Lower leg skin (tissue), 4 donors: ENCODE results near the gene CTNNAL1. TPM values are rescaled to one million over a fixed set of nuclear protein-coding genes. Genes with fewer than 3 reads are reported as not detected.

Experiments
- DNase-seq, 2 donors: peaks; one replicate each; pipeline ENCODE4 v3.0.0-alpha.2; 2019; ENCODE audit warnings: low spot score in 2 of 2
- H3K4me3 ChIP-seq: fragments of 200-600 bp; sonication (generic); 2 replicates; pipeline ENCODE4 v1.5.1; 2017; ENCODE audit warnings: mild to moderate bottlenecking, low read depth; ENCODE audit not compliant: poor library complexity, severe bottlenecking
- POLR2A ChIP-seq, 2 donors: fragments of 450-650 bp; IDR thresholded peaks; one replicate each; pipeline ENCODE4 v1.6.1; 2016 to 2017; ENCODE audit warnings: antibody characterized with exemption in 2 of 2, mild to moderate bottlenecking in 1 of 2, moderate library complexity in 1 of 2
- WGBS, 2 donors: methylation state at CpG; one replicate each; pipeline ENCODE4 v1.1.5; 2018; 5-methylcytosine and 5-hydroxymethylcytosine counted together
- intact Hi-C: fragments of 100-400 bp; cut with DNase I; formaldehyde crosslinking; loops from one replicate; pipeline ENCODE4 v1.15.0; 2023; ENCODE audit warnings: low total_unique reads
- microRNA counts, 2 donors: library from miRNA; unstranded; fragments of <30 nt; microRNA quantifications; one replicate each; lab custom pipeline; 2016
- microRNA-seq, 2 donors: library from miRNA; unstranded; fragments of <30 nt; microRNA quantifications; one replicate each; pipeline ENCODE4, GENCODE V29; 2016; ENCODE audit warnings: borderline replicate concordance in 2 of 2, borderline number of aligned reads in 1 of 2
- total RNA-seq, 4 donors: library from RNA; depleted of rRNA; stranded (reverse); fragments of >200 nt; gene quantifications; one replicate each; pipeline ENCODE4 v1.1.0, GENCODE V29; 2016
- TF ChIP-seq, protein P1 (sequence below), 3 donors: fragments of 450-650 bp; IDR thresholded peaks; one replicate each; pipeline ENCODE4 v1.5.1; 2016; ENCODE audit warnings: antibody characterized with exemption in 3 of 3, mild to moderate bottlenecking in 3 of 3, moderate library complexity in 2 of 3

Gene CTNNAL1
- total RNA-seq, 4 donors from 2014 or later: 15.1 to 21.7 (median 17.6) TPM

DNA sequence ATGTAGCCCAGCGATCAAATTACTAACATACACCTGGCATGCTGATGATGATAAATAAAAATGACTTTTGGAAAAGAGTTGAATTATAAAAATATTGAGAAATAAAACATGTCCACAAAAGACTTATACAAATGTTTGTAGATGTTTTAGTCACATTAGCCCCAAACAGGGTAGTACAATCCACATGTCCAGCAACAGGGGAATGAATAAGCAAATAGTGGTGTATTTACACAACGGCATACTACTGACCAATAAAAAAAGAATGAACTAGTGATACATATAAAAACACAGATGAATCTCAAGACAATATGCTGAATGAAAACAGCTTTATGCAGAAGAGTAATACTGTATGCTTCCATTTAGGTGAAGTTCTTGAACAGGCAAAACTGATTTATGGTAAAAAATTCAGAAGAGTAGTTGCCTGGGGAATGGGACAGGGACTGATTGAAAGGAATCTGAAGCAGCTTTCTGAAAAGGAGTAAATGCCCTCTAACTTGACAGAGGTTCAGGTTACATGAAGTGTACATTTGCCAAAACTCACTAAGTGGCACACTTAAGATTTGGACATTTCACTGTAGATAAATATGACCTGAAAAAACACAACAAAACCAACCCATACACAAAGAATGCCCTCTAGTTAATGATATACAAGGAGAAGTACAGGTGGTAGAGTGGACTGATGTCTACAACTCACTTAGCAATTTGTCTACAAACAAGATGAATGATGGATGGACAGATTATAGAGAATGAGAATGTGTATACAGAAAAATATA is 115.8 kb downstream of the CTNNAL1 start:
- DNase-seq: no peak
- WGBS, 2 donors: 92 to 100% methylated on average over 2 of the region's 2 CpGs
- no peak for TF ChIP-seq POLR2A (IDR thresholded peaks at IDR 0.05)

DNA sequence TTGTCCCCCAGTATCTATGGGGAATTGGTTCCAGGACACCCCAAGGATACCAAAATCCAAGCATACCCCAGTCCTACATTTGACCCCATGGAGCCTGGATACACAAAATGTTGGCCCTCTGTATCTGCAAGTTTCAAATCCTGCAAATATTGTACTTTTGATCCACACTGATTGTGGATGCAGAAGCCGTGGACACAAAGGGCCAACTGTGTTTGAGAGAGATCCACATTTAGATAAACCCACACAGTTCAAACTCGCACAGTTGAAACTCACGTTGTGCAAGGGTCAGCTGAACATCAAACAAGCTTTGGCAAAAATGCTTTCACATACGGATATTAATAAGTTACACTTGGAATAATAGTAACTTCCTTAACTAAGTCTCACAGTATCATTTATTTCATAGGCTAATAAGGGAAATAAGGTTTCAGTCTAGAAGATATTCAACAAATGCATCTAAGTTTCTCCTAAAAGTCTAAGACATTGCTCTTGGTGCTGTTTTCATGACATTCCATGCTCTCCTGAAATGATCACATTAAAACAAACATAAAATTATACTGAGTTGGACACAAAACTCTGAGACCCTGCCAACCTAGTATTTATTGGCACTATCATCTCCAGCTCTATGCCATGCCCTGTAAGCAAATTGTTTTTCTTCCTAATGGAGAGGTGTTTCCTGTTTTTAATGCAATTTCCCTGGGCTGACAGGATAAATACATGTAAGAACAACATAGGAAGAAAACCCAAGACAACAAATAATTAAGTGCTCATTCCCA is 118.9 kb downstream of the CTNNAL1 start:
- DNase-seq: no peak
- intact Hi-C loops: no loop called here
- WGBS, 2 donors: 85 to 89% methylated on average over 4 of the region's 4 CpGs
- TF ChIP-seq POLR2A (IDR thresholded peaks at IDR 0.05): no peak
- TF ChIP-seq, protein P1, sequence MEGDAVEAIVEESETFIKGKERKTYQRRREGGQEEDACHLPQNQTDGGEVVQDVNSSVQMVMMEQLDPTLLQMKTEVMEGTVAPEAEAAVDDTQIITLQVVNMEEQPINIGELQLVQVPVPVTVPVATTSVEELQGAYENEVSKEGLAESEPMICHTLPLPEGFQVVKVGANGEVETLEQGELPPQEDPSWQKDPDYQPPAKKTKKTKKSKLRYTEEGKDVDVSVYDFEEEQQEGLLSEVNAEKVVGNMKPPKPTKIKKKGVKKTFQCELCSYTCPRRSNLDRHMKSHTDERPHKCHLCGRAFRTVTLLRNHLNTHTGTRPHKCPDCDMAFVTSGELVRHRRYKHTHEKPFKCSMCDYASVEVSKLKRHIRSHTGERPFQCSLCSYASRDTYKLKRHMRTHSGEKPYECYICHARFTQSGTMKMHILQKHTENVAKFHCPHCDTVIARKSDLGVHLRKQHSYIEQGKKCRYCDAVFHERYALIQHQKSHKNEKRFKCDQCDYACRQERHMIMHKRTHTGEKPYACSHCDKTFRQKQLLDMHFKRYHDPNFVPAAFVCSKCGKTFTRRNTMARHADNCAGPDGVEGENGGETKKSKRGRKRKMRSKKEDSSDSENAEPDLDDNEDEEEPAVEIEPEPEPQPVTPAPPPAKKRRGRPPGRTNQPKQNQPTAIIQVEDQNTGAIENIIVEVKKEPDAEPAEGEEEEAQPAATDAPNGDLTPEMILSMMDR (IDR thresholded peaks at IDR 0.05): no peak
- no peak overlapping the region for H3K4me3 ChIP-seq

More for the DNA sequence above, 115.8 kb downstream of the CTNNAL1 start:
- H3K4me3 ChIP-seq: no peak overlapping the region
- intact Hi-C loops: no loop called here

MicroRNAs within 50 kb of the gene (microRNA counts, 767-probe panel; counts per million panel counts)
- 0 to 358 counts per million in 2 donors for microRNA hsa-miR-32-5p (lab: Ali Mortazavi, UCI)

Small RNA genes lying within 50 kb of the gene (microRNA-seq; reads per million reads assigned to microRNA genes)
- gene MIR32: 147 to 188 reads per million in 2 donors

Other genes with a start within 250 kb of the CTNNAL1 start
- gene ACTL7B, start 157.5 kb downstream of the CTNNAL1 start, total RNA-seq: not detected
- gene ACTL7A, start 151.2 kb downstream of the CTNNAL1 start, total RNA-seq: not detected
- 10 to 100 TPM in 3 of 4 donors, 1 to 10 TPM in 1; 10.0 to 27.2 (median 19.1) TPM for gene ELP1, start 79.4 kb downstream of the CTNNAL1 start, total RNA-seq
- 10 to 100 TPM in 3 of 4 donors, 1 to 10 TPM in 1; 9.9 to 16.7 (median 10.1) TPM for gene ABITRAM, start 79.1 kb downstream of the CTNNAL1 start, total RNA-seq
- gene TMEM245, start 106.4 kb upstream of the CTNNAL1 start, total RNA-seq: 10 to 100 TPM; 35.0 to 57.7 (median 51.1) TPM
- under 1 TPM in 2 of 4 donors, not detected in 2; 0.05 to 0.42 TPM for gene FRRS1L, start 153.8 kb upstream of the CTNNAL1 start, total RNA-seq